MM.1S (cell line): ENCODE results near the gene GPAT2.
"Not testable (repeated sequence)": the region's sequence is repeated elsewhere in the genome, so short reads cannot be mapped to it uniquely, and the experiment has no call there.

Experiments
- EZH2 ChIP-seq: fragments of 300-600 bp; sonication (generic); optimal IDR thresholded peaks from 2 replicates; pipeline ENCODE3; 2017; ENCODE audit warnings: low read depth, mild to moderate bottlenecking, antibody characterized with exemption, low read length, mixed read lengths
- EZH2phosphoT487 ChIP-seq: fragments of 300-600 bp; sonication (generic); IDR thresholded peaks from 2 replicates; pipeline ENCODE4 v1.6.1; 2018; ENCODE audit warnings: antibody characterized with exemption, low read length
- TF ChIP-seq, protein P1 (sequence below): fragments of 300-600 bp; sonication (generic); IDR thresholded peaks from 2 replicates; pipeline ENCODE4 v1.5.1; 2016; ENCODE audit warnings: antibody characterized with exemption, low read length, mixed read lengths

DNA sequence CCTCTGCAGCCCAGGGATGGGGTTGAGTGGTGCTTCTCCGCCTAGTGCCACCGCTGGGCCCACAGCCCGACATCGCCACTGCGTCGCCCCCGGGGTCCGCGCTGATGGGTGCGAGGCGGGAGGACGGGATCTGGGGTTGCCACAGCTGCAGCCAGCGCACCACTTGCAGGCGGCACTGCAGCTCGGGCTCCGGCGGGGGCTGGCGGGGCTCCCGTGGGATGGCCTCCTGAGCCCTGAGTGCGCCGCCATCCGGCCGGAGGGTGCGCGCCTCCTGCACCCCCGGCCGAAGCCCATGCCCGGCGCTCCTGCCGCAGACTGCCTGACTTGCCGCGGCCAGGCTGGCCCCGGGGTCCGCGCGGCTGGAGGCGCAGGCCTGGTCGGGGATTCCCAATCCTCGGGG, 42.6 kb downstream of the GPAT2 start:
- TF ChIP-seq, protein P1, sequence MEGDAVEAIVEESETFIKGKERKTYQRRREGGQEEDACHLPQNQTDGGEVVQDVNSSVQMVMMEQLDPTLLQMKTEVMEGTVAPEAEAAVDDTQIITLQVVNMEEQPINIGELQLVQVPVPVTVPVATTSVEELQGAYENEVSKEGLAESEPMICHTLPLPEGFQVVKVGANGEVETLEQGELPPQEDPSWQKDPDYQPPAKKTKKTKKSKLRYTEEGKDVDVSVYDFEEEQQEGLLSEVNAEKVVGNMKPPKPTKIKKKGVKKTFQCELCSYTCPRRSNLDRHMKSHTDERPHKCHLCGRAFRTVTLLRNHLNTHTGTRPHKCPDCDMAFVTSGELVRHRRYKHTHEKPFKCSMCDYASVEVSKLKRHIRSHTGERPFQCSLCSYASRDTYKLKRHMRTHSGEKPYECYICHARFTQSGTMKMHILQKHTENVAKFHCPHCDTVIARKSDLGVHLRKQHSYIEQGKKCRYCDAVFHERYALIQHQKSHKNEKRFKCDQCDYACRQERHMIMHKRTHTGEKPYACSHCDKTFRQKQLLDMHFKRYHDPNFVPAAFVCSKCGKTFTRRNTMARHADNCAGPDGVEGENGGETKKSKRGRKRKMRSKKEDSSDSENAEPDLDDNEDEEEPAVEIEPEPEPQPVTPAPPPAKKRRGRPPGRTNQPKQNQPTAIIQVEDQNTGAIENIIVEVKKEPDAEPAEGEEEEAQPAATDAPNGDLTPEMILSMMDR = not testable (repeated sequence)
- not testable (repeated sequence) for TF ChIP-seq EZH2, EZH2phosphoT487
